C4-2B (cell line): Measurements from ENCODE around the gene VEPH1.
"Not testable (repeated sequence)": the region's sequence is repeated elsewhere in the genome, so short reads cannot be mapped to it uniquely, and the experiment has no call there.

ENCODE experiments used
- H3K27ac ChIP-seq: fragments of 450-650 bp; 2 replicates; pipeline ENCODE4 v1.5.1; 2017
- CTCF ChIP-seq: fragments of 450-650 bp; conservative IDR thresholded peaks from 2 replicates; pipeline ENCODE4 v1.5.1; 2017; ENCODE audit warnings: mild to moderate bottlenecking
- ZFX ChIP-seq: fragments of 450-650 bp; IDR thresholded peaks from 2 replicates; pipeline ENCODE4 v1.6.1; 2017

The VEPH1 gene

DNA sequence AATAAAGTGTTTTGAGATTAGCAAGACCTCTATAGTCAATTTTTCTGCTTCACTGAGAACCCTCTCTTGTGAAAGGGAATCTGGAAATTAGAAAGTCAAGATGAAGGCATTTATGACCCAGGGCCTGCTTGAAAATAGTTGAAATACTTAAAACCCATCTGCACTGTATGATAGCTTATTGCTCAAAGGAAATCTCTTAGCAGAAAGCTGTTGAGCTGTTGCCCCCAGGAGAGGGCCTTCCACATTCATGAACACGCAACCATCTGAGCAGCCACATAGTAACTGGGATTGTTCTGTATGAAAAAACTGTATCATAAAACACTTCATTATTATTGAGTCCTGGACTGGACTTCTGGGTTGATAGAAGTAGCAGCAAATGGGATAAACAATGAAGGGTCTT lies 173.0 kb downstream of the VEPH1 start:
- H3K27ac ChIP-seq: no peak overlapping the region
- TF ChIP-seq ZFX (no peak), CTCF (no peak)

DNA sequence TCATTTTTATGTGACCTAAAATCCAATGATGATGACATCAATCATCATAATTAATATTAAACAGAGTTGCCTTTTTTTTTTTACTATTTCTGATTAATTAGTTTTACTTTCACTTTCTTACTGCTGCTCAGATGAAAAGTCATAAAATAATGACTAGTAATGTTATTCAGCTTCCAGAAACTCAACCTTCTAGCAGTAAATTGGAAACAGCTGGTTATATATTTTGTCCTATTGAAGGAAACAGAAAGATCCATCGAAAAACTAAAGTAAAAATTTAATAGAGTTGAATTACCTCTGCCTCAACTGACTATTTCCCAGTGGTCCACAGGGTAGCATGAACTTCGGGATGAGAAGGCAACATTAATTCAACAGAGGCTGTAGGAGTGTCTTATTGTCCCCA lies 173.7 kb downstream of the VEPH1 start:
- TF ChIP-seq ZFX: no peak
- no peak for TF ChIP-seq CTCF
- H3K27ac ChIP-seq: no peak overlapping the region

DNA sequence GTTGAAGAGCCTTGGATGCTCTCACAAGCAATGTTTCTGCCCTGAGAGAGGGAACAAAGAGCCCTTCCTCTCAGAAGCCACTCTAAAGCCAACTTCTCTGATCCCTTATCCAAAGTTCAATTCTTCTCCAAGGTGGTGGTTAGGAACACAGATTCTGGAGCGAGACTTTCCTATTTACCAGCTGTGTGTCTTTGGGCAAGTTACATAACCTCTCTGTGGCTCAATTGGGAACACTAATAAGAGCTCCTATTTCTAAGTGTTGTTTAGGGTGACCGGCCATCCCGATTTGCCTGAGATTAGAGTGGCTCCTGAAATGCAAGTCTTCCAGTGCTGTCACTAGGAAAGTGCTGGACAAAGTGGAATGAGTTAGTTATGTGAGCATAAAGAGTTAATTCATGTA lies 175.4 kb downstream of the VEPH1 start:
- H3K27ac ChIP-seq: no peak overlapping the region
- TF ChIP-seq CTCF (no peak), ZFX (no peak)

GRCh38 chr3:157327018-157327417 lies 176.2 kb downstream of the VEPH1 start:
- H3K27ac ChIP-seq: no peak overlapping the region
- TF ChIP-seq CTCF: no peak
- TF ChIP-seq ZFX: no peak

- H3K27ac ChIP-seq: not testable (repeated sequence)
These were observed 178.3 kb downstream of the VEPH1 start for GRCh38 chr3:157324869-157325268.

GRCh38 chr3:157323360-157323759 lies 179.9 kb downstream of the VEPH1 start:
- TF ChIP-seq CTCF (no peak), ZFX (no peak)
- no peak overlapping the region for H3K27ac ChIP-seq

DNA sequence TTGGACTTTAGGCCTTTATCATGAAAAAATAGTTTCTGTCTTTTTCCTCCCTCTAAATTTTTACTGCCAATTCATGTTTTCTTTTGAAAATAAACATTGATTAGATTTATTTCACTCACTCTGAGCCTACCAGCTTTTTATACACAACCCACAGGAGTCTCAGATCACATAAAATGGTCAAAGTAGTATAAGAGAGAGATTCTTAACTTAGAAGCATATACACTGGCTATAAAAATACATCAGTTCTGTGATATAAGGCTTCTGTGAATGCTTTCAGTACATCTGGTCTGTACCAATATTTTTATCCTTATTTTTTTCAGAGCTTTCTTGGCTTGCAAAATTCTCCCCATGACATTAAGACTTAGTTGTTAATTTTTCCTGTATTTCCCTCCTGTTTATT lies 183.5 kb downstream of the VEPH1 start:
- no peak for TF ChIP-seq ZFX
- no peak for TF ChIP-seq CTCF
- H3K27ac ChIP-seq: no peak overlapping the region

GRCh38 chr3:157318639-157319288 lies 184.5 kb downstream of the VEPH1 start:
- no peak overlapping the region for H3K27ac ChIP-seq
- TF ChIP-seq ZFX (no peak), CTCF (no peak)
